NCI-H2171 (cell line): ENCODE data around the gene STXBP1.
"Not testable (repeated sequence)": the region's sequence is repeated elsewhere in the genome, so short reads cannot be mapped to it uniquely, and the experiment has no call there.

ENCODE experiments used
- DNase-seq: peaks from one replicate; lab custom pipeline; 2025; lab: John Stamatoyannopoulos, UW

Gene STXBP1

DNA sequence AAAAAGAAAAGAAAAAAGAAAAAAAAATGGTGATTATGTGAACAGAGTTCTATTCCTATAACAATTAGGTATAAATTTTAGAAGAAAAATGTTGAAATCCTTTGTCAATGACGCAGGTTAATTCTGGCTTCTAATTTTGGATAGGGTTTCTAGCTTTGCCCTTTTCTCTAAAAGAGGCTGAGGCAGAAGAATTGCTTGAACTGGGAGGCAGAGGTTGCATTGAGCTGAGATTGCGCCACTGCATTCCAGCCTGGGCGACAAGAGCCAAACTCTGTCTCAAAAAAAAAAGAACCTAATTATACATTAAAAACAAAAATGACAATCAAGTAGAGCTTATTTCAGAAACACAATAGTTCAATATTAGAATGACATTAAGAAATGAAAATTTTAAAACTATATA, 2.9 kb downstream of the STXBP1 start:
- no peak for DNase-seq

- not testable (repeated sequence) for DNase-seq
Measured at GRCh38 chr9:127621339-127621970, 9.4 kb downstream of the STXBP1 start.

DNA sequence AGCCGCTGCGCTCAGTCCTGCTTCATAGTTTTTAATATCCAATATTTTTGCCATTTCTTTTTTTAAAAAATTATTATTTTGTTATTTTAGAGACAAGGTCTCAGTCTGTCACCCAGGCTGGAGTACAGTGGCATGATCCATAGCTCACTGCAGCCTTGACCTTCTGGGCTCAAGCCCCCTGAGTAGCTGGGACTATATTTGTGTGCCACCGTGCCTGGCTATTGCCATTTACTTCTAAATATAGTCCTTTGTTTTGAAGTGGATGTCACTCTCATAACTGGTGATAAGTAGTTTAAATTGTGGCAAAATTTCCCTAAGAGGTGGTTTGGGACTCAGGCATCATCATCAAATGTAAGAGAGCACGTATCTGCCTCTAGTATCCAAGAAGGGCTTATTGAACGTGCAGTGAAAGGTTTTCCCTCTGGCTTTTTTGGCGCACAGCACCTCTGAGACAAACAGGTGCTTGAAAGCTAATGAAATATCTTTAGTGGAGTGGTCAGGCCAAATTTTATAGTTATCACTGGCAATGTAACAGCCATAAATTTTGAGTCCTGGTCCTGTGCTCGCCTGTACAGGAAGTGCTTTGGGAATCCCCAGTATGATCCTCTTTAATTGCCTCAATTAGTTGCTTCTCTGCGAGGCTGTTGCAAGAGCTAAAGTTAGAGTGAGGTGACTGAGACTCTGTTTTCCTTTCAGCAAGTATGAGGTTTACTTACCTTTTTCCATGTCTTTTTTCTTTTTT, 14.8 kb downstream of the STXBP1 start:
- DNase-seq: no peak

DNA sequence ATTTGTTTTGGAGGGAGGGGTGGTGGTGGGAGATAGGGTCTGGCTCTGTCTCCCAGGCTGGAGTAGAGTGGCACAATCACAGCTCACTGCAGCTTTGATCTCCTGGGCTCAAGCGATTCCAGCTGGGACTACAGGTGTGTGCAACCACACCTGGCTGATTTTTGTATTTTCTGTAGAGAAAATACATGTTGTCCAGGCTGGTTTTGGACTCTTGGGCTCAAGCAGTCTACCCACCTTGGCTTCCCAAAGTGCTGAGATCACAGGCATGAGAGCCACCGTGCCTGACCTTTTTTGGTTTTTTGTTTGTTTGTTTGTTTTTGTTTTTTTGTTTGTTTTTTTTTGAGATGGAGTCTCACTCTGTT, 15.4 kb downstream of the STXBP1 start:
- DNase-seq: no peak

DNA sequence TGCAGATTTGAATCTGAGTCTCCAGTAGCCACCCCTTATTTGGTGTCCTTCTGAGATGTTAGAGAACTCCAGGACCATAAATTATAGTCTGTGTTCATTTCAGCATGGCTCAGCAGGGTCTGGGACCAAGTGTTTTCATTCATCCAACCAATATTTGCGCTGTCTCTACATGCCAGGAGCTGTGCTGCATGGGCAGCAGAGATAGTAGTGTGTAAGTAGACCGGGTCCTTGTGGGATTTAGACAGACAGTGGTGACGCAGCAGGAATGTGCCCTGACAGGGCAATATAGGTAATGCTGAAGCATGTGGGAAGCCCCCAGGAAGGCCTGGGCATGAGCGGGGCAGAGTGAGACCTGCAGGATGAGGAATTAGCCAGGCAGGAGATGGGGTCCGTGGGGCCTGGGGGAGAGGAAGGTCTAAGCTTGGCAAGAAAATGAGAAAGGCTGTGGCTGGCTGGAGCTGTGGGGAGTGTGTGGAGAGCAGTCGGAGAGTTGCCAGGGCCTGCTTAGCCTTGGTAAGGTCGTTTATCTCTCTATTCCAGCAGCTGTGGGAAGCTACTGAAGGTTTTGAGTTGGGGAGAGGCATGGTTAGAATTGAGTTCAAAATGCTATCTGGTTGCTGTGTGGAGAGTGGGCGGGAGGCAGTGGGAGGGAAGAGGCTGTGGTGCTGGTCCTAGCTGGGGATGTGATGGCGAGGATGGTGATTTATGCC, 16.8 kb downstream of the STXBP1 start:
- no peak for DNase-seq

DNA sequence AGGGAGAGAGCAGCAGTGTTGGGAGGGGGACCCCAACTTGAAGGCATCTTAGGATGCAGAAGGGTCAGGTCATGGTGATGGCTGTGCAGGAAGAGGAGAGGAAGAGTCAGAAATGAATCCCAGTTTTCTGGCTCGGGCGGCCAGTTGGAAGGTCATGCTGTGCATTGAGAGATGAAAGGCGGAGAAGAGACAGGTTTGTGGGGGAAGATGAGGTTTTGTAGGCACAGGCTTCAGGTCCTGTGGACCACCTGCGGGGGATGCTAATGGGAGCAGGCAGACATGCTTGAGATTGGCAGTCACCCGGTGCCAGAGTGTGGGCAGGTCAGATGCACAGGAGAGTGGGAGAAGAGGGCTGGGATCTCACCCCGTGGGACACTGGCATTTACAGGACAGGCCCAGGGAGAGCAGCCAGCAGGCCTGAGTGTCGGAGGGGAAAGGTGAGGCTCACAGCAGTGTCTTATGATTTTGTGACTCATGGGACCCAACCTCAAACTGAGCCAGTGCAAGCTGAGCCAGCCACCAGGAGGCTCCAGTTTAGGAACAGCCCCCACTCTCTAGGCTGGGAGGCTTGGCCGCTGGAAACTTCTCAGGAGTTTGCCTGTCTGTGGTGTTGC, 17.5 kb downstream of the STXBP1 start:
- DNase-seq: no peak

DNA sequence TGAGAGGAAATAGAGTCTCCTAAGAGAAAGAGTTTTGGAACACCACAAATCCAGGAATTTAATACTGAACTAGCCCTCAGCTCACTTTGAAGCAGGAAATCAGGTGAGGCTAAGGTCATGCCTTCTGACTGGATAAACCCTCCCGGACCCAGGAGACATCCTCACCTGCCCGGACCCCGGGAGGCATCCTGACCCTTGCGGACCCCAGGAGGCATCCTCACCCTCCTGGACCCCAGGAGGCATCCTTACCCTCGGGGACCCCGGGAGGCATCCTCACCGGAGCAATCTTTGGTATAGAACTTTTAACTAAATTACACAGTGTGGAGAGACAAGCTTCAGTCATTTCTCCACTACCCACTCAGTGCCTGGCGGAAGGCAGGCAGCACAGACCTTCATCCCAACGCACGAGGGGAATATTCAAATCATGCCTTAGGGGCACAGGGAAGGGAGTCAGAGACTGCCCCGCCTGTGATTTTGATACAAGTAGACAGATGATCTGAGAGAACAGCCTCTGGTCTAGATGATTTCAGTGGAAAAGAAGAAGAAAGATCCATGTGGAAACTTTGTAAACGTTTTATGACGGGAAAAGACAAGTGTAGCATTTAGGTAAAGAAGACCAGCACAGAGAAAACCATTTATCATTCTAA, 21.3 kb downstream of the STXBP1 start:
- no peak for DNase-seq

GRCh38 chr9:127634021-127634420, 21.9 kb downstream of the STXBP1 start:
- DNase-seq: no peak

DNA sequence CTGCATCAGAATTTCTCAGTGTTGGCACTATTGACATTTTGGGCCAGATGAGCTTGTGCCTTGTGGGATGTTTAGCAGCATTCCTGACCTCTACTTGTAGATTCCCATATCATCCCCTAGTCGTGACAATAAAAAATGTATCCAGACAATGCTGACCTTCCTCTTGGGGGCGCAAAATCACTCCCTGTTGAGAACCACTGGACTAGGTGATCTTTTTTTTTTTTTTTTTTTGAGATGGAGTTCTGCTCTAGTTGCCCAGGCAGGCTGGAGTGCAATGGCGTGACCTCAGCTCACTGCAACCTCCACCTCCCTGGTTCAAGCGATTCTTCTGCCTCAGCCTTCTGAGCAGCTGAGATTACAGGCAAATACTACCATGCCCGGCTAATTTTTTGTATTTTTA, 22.6 kb downstream of the STXBP1 start:
- DNase-seq: no peak

GRCh38 chr9:127635201-127635735, 23.2 kb downstream of the STXBP1 start:
- DNase-seq: no peak

- peak; percentile 71 for DNase-seq
Measured at GRCh38 chr9:127637322-127637847, 25.3 kb downstream of the STXBP1 start.

DNA sequence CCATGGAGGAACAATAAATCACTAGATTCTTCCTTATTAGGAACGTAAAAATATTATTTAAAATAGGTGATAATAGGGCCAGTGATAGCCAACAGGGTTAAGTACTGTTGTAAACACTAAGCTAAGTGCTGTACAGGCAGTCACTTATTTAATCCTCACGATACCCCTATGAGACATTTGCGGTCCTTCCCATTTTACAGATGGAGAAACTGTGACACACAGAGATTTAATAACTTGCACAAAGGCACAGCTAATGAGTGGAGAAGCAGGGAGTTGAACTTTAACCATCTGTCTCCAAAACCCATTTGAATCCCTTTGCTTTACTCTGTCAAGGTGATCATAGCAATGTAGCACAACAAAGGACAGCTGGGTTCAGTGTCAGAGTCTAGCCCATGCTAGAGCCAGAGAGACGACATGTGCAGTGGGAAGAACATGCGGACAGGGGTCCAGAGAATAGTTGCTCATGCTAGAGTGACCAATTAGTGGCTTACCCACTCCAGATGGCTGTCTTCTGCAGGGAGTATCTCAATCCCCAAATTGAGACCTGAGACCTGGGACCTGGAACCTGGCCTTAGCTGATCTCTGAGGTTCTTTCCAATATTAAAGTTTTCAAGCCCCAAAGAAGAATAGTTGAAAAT, 28.9 kb downstream of the STXBP1 start:
- no peak for DNase-seq

DNA sequence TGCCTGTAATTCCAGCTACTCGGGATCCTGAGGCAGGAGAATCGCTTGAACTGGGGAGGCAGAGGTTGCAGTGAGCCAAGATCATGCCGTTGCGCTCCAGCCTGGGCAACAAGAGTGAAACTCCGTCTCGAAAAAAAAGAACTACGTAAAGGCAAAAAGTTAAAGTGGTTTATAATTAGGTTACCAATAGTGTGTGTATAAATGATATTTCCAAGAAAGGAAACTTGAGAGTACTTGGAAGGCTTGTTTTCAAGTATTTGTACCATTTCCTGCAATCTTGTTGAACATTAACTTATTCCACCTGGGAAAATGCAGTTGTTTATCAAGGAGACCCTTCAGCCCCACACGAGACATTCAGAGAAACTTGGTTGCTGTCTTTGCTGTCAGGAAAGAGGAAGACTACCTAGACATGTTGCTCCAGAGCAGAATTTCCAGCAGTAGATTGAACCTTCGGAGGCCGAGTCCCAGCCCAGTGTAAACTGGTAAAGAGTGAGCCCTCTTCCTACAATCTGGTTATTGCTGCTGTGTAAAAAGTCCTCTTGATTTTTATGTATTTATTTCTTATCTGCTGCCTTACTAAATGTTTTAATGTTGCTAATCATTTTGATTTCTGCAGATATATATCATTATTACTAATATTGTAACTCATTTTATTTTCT, 30.1 kb downstream of the STXBP1 start:
- DNase-seq: no peak

DNA sequence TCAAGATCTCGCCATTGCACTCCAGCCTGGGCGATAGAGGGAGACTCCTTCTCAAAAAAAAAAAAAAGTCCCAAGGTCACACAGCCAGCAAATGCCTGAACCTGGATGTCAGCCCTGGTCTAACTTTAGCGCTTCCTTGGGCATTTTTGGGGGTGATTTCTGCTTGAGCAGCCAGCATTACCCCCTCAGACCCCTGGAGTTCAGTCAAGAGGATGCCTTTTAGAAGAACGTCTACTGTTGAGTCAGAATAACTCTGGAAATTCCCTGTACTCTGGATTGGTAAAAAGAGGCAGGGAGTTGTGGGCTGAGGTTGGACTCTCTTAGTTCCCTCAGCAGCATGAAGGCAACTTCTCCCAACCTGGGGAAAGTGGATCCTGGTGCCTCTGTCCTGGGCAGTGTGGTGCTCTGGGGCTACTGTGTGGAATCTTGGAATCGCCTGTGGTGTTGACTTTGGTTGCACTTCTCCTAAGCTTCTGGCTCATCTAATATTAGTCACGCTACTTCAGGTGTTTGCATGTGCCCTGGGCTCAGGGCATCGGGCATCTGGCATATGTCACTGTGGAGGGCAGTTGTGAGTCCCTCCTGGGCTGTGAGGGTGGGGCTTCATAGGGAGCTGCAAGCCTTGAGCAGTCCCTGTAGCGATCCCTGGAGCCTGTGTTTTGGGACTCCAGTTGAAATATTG, 32.2 kb downstream of the STXBP1 start:
- DNase-seq: no peak

GRCh38 chr9:127644943-127645342, 32.9 kb downstream of the STXBP1 start:
- DNase-seq: no peak

DNA sequence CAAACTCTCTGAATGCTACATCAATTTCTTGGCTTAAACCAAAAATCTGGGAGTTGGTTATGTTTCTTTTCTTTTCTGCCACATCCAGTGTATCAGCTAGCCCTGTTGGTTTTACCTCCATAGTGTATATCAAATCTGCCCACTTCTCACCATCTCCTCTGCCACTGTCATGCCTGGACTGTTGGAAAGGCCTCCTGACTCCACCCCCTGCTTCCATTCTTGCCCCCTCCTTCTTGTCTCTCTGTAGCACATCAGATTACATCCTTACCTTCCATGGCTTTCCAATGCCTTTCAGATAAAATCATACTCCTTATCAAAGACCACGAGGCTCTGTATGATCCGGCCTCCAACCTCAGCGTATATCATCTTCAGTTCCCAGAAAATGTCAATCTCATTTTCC, 35.4 kb downstream of the STXBP1 start:
- DNase-seq: no peak

DNA sequence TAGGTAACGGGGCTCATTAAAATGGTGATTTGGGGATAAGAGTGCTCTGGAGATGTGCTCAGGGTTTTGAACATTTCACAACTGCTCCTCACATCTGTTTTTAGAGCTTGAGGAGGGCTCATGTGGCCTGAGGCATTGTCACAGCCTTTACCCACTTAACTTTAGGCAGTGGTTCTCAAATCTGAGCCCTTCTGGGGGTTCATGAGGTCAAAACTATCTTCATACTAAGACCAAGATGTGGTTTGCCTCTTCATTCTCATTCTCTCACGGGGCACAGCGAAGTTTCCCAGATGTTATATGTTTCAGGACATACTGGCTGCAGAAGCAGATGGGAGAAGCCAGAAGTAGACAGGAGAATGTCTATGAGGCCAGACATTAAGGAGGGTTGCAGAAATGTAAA, 38.4 kb downstream of the STXBP1 start:
- no peak for DNase-seq

DNA sequence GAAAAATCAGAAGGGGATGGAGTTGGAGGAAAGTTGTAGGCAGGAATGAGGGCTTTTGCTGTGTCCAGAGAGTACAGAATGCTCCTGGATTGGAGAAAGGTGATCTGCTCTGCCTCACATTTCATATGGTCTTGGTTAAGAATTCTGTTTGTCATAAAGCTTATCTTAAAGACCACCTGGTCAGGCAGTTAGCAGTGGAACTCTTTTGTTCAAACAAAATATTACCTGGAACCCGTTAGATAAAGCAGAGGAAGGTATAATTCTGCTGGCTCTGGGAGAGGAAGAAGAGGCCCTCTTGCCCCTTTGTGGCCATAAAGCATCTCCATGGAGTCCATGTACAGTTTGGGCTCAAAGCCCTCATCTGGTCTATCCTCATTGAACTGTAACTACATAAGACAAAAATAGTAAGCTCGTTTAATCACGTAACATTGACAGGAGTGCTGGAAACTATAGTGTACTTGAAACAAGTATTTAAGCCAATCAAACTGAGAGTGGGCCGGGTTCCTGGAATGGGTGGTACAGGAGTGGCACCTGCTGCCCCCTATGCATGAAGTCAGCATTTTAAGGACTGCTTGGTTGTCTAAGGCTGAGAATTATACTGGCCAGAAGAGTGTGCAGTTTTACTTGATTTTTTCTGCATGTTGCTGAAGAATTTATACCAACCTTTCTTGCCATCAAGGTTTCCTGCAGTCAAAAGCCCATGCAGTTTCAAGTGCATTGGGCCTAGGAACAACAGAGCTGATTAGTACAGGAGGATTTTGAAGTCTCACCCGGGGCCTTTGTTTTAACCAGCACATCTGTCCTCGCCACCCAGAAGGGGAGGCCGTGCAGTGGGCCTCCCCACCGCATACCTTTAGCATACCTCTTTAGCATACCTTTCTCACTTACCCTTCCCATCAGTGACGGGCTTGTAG, 39.9 kb downstream of the STXBP1 start:
- DNase-seq: no peak

DNA sequence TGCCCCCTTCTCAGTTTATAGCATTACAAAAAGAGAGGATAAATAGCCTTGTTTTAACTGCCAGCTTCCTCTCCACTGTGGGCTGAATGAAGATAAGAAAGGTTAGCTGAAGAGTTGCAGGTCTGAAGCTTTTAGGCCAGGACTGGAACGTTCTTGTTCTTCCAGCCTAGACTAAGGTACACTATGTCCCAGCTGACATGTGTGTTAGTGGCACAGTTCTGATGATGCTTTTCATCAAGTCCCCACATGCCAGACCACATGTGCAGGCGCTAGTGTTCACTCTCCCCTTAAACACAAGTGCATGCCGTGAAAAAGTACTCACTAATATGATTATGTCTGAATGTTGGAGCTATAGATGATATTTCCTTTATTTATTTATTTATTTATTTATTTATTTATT, 40.7 kb downstream of the STXBP1 start:
- no peak for DNase-seq
